GM21423 (cell line): ENCODE results near the gene MAD1L1.
"Not testable (repeated sequence)": the region's sequence is repeated elsewhere in the genome, so short reads cannot be mapped to it uniquely, and the experiment has no call there.

Experiments used
- ATAC-seq: cut with Tn5 transposase; IDR thresholded peaks from one replicate; pipeline ENCODE4 v1.9.1; 2021; ENCODE audit warnings: mild to moderate bottlenecking, moderate library complexity; ENCODE audit not compliant: unreplicated experiment

The MAD1L1 gene

DNA sequence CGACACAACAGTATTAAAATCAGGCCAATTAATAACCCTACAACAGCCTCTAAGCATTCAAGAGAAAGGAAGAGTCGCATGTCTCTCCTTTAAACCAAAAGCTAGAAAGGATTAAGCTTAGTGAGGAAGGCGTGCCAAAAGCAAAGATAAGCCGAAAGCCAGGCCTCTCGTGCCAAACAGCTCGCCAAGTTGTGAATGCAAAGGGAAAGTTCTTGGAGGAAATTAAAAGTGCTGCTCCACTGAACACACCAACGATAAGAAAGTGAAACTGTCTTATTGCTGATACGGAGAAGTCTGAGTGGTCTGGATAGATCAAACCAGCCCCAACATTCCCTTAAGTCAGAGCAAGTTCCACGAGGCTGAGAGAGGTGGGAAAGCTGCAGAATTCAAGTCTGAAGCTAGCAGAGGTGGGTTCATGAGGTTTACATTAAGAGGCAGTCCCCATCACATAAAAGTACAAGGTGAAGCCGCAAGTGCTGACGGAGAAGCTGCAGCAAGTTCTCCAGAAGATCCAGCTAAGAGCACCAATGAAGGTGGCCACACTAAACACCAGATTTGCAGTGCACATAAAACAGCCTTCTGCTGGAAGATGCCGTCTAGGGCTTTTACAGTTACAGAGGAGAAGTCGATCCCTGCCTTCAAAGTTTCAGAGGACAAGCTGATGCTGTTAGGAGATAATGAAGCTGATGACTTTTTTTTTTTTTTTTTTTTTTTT lies 194.8 kb downstream of the MAD1L1 start:
- ATAC-seq = no peak

DNA sequence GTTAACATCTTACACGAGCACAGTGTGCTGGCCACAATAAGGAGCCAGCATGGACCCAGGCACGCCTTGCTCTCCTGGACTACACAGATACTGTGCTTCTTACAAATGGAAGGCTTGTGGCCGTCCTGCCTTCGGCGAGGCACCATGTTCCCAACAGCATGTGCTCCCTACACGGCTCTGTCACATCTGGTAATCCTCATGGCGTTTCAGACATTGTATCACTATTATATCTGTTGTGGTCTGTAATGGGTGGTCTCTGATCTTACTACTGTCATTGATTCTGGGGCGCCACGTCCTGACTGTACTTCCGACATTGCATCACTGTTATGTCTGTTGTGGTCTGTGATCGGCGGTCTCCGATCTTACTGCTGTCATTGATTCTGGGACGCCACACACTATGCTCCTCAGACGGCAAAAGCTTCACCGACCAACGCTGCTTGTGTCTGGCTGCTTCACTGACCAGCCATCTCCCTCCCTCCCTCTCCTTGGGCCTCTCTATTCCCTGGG lies 195.4 kb downstream of the MAD1L1 start:
- no peak for ATAC-seq

DNA sequence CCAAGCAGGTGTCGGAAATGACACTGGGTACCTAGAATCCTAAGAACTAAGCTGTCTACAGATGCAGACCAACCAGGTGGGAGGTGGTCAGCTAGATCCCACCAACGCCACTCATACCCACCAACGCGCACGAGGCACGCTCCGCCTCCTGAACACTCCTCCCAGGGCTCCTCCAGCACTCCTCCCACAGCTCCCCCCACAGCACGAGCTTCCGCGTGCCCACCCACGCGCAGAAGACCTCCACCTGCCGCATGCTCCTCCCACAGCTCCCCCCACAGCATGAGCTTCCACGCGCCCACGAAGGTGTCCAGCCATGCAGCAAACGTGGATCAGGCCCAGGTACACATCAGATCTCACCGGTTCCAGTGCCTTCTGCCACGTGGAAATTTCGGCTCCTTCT lies 196.0 kb downstream of the MAD1L1 start:
- no peak for ATAC-seq

DNA sequence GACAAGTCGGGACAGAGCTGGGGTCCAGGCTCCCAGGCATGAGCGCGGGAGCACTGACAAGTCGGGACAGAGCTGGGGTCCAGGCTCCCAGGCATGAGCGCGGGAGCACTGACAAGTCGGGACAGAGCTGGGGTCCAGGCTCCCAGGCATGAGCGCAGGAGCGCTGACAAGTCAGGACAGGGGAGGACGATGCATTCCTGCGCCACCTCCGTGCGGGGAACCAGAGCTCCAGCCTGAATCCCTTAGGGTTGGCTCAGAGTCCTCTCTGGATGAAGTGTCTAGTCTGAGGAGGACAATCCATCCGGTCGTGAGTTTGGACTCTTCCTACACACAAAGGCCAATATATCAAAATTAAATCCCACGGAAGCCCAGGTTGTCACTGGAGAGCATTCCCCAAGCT lies 196.5 kb downstream of the MAD1L1 start:
- ATAC-seq = not testable (repeated sequence)

DNA sequence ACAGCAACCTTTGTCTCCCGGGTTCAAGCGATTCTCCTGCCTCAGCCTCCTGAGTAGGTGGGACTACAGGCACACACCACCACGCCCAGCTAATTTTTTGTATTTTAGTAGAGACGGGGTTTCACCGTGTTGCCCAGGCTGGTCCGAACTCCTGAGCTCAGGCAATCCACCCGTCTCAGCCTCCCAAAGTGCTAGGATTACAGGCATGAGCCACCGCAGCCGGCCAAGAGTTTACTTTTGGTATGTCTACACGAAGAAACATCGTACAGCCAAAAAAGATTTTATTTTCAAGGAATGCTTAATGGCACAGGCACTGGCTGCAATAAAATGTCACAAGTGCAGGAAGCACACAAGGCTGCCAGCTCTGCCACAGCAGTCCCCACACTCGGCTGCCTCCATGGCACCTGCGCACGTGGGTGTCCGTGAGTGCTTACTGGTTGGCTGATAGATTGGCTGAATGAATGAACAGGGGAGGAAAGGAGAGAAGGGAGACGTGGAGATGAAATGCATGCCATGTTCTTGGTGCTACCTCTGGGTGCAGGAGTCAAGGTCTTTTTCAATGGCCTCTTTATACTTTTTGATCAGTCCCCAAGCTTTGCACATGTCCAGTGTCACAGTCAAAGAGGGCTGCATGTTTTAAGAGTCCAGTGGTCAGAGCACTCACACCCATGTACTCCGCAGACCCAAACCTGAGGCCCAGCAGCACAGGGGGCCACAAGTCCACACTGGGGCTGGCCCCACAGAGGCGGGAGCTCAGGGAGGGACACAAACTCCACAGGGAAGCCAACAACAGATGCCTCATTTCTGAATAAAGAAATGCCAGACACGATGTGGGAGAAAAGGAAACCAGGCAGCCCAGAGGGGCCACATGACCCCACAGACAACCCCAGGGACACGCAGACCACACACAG lies 198.2 kb downstream of the MAD1L1 start:
- no peak for ATAC-seq

DNA sequence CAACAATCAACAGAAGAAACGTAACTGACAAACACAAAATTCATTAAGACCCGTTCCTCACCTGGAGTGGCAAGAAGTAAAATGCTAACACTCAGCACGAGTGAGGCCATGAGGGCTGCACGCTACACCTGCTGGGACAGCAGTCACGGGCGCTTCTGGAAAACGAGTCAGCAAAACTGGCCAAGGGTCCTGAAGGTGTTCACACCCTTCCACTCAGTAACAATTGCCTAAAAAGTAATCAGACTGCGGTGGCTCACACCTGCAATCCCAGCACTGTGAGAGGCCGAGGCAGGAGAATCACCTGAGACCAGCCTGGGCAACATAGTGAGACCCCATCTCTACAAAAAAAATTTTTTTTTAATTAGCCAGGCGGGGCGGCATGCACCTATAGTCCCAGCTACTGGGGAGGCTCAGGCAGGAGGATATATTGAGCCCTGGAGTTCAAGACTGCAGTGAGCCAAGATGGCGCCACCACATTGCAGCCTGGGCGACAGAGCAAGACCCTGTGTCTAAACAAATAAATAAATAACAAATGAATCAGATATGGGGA lies 199.1 kb downstream of the MAD1L1 start:
- no peak for ATAC-seq

DNA sequence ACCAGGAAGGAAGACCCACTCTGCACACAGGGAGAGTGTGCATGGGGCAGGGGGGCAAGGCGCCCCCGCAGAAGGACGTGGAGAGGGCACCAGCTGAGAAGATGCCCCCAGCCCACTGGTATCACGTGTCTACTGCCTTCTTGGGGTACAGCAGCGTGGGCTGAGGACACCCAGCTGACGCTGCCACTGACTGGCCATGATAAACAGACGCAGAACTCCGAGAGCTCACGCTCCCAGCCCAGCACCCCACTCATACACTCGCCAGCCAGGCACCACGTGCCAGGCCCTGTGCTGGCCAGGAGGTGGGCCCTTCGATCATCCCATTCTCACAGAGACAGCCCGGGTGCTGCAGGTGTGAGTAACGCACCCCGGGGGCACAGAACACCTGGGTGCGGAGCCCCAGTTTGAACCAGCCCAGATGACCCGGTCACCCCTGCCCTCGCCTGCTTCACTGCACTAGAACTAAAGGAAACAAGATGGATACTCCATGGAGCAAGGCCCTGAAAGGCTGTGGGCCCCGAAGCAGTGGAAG lies 199.8 kb downstream of the MAD1L1 start:
- no peak for ATAC-seq

DNA sequence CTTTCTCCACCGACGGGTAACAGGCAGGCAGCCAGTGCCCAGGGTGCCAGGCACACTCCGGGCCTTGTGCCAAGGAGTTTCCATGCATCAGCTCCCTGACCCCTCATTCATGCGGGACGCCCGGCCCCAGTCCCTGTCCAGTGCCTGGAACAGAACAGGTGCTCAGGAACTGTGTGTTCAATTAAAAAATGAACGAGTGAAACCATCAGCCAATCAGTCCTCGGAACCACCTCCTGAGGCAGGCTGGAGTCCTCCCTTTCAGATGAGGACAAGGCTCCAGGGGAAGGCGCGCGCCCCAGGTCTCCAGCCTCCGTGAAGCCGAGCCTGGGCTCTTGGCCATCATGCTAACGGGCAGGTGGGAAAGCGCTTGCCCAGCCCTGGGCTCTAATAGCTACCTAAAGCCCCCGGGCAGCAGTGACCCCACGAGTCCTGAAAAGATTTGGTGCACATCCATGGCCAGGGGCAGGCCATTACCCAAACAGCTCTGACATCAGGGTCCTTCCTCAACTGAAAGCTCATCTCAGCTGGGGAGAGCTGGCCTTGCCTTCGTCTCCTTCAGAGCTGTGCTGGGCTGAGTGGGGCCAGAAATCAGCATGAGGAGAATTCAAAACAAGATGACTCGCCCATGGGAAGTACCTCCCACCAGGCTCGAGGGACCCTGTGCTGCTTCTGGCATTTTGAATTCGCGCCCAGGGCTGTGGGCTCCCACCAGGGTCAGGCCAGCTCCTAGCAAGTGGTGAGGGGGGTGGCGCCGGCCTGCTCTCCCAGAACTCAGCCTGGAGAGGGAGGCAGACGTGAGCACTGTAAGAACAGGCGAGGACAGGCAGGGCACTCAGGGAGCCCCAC lies 200.5 kb downstream of the MAD1L1 start:
- no peak for ATAC-seq

DNA sequence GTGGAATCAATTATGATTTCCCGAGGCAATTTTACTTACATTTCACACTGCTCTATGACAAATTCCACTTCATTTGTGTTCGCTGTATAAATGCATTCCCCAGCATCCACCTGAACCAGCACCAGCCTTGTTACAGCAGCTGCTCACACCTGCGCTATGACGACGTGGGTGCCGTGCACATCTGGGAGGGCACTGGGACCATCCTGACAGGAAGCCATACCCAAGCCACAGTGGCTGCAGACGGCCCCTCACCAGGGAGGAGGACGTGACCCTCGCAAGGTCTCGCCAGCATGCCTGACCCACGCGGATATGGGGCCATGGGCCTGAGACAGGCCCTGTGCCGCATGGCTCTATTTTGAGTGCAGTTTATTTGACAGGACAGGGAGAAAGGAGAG lies 201.3 kb downstream of the MAD1L1 start:
- no peak for ATAC-seq

DNA sequence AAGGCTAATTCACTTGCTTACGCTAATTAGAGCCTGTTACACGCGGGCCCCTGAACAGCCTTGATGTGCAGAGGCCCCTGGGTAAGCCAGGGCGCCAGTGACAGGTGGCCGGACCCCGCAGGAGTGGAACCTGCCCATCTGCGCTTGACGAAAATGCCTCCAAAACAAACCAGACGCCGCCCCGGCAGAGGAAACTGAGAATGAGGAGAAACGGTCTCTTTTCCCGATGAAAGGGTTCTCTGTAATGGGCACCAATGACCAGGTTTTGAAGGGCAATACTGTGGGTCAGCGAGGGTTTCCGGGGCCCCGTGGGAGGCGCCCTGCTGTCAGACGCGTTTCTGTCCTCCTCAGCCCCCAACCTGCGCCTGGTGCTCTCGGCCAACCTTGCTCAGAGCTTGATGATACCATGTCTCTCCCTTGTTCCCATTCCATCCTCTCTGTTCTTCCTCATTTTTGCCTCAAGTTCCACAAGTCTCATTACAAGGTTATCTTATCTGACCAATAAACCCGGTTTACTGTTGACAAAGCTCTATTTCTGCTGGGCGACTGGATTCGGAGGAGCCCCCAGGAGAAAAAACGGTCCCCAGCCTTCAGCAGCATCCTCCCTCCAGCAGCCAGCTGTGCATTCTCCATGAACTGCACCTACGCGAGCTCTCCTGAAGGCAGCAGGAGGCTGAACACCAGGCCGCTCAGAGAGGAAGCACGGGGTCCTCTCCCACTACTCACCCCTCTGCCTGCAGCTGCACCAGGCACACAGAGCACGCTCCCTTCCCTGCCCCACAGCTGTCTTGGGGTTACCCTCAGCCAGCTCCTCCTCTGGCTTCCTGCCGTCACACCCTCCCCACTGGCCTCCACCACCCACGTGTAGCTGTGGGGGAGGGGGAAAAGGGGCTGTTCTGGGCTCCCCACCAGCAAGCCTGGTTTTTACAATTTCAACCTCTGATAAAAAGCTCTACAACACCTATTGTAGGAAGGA lies 202.0 kb downstream of the MAD1L1 start:
- no peak for ATAC-seq

DNA sequence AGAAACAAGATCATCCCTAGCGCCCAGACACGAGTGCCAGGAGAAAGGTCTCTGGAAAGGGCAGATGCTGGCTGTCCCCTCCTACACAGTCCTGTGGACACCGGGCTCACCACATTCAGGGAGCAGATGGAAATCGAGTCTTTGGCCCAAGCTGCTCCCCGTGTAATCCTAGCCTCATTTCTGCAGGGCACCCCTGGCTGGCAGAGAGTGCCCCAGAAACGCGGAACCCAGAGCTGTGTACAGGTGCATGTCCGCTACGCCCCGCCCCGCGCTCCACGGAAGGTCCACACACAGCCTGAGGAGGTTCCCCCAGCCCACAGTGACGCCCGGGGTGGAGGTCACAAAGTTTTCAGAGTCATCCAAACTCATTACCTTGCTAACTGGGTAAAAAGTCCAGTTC lies 202.8 kb downstream of the MAD1L1 start:
- ATAC-seq = no peak

DNA sequence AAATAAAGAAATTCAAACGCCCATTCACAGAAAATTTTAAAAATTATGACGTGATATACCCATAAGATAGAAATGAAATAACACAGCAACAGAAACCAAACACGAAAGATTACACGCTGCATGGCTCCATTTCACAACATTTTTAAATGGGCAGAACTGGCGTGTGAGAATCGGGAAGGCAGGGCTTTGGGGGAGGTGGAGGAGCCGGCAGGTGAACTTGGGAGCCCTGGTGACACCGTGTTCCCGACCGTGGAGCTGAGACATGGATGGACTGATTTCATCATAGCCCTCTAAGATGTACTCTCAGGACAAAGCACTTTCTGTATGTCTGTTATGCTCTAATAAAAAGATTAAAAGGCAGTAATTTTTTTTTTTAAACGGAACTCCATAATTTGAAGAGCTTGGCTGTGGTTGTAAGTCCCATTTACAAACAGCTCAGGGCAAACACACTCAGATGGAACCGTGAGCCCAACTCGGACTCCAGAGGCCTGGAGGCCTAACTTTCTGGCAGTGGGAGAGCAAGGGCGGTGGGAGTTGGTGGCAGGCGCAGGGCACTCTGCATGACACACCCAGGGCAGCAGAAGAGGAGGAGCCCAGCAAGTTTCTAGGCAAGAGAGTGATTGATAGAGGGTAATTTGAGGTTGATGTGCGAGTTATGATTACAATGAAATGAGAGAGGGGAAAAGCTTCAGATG lies 203.4 kb downstream of the MAD1L1 start:
- no peak for ATAC-seq

DNA sequence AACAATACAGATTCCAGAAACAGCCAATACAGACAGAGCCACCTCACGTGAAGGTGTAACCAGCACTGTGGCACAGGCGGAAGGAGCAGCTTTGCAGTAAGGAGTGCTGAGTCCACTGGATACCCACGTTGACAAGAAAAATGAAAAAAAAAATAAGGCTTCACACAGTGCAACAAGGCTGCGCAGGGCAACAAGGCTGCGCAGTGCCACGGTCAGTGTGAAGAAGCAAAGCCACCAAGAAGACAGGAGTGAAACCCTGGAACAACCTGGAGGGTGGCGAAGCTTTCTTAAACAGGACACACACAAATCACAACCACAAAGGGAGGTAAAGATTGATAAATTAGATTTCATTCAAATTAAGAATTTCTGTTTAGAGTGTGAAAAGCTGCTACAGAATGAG lies 204.0 kb downstream of the MAD1L1 start:
- ATAC-seq = no peak

DNA sequence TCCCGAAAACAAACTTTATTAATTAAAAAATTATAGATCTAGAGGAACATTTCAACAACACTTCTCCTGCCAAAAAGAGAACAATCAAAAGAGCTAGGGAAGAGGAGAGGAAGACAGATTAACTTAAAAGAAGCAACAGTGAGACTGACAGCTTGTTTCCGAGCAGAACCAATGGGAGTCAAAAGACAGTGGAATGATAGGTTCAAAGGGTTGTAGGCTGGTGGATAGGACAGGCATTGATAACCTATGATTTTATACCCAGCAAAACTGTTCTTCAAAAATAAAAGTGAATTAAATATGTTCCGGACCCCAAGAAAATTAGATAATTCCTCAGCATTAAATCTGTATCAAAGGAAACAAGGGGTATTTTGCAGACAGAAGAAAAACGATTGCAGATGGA lies 207.6 kb downstream of the MAD1L1 start:
- no peak for ATAC-seq

DNA sequence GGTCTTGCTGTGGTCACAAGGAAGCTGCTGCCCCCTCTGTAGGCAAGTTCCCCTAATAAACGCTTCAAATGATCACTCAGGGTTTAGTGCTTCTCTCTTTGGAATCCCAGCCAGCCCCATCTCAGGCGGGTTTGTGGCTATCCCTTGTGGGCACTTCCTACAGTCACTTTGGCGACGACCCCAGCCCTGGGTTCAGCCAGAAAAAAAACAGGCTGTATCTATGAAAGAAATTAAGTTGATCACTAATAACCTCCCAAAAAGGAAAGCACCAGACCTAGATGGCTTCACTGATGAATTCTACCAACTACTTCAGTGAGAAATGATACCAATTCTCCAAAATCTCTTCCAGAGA lies 208.2 kb downstream of the MAD1L1 start:
- ATAC-seq = no peak

DNA sequence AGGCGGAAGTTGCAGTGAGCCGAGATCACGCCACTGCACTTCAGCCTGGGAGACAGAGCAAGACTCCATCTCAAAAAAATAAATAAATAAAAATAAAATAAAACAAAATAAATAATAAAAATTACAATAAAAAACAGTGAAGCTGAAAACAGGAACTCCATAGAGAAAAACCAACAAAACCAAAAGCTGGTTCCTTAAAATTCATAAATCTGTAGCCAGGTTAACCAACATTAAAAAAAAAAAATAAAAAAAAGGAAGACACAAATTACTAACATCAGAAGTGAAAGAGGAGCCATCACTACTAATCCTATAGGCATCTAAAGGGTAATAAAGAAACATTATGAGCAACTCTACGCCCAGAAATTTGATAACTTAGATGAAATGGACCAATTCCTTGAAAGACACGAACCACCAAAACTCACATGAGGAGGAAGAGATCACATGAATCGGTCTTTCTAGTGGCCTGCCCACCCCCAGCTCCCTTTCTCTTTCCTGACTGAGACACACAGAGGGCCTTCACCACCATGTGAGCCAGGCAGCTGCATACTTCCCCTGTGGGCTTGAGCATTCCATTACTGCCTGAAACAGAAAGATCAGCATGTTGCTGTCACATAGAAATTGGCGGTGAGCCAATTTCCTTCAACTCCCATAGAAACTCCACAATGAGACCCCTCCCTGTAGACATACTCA lies 208.7 kb downstream of the MAD1L1 start:
- no peak for ATAC-seq

DNA sequence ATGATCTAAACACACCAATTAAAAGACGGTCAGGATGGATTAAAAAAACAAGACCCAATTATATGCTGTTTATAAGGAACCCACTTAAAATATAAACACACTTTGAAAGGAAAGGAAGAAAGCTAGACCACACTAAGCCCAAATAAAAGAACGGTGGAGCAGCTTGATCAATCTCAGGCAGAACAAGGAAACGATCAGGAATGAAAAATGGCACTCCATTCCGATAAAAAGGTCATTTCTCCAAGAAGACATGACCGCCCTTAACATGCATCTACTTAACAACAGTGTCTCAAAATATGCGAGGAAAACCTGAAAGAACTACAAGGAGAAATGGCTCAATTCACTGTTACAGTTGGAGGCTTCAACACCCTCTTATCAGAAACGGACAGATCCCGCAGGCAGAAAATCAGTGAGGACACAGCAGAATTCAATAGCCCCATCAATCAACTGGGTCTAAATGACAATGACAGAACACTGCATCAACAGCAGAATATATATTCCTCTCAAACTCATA lies 210.0 kb downstream of the MAD1L1 start:
- ATAC-seq = no peak

DNA sequence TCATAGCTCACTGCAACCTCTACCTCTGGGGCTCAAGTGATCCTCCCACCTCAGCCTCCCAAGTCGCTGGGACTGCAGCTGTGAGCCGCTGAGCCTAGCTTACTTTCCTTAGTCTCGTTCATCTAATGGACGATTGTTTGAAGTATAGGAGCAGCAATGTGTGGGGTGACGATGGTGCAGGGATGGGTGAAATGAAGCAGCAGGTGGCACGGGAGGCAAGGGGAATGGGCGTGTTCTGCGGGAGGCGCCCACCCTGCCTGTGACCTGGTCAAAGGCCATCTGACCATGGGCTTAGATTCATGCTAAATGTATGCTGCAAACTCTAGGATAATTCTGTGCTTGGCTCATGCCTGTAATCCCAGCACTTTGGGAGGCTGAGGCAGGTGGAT lies 210.7 kb downstream of the MAD1L1 start:
- no peak for ATAC-seq
